Stomach (tissue), 4 donors: ENCODE results near the gene MYO1B.

Source experiments
- EP300 ChIP-seq: sonication (generic); formaldehyde crosslinking; IDR thresholded peaks from one replicate; pipeline ENCODE4 v1.6.1; 2017; ENCODE audit warnings: antibody characterized with exemption
- POLR2A ChIP-seq, 4 donors: fragments of 450-650 bp; IDR thresholded peaks; one replicate each; pipeline ENCODE4 v1.6.1; 2016; ENCODE audit warnings: antibody characterized with exemption in 4 of 4, control low read depth in 2 of 4, mild to moderate bottlenecking in 1 of 4, moderate library complexity in 1 of 4
- POLR2AphosphoS5 ChIP-seq, 3 donors: sonication (generic); formaldehyde crosslinking; IDR thresholded peaks; one replicate each; pipeline ENCODE4 v1.6.1; 2016; ENCODE audit warnings: antibody characterized with exemption in 3 of 3
- TF ChIP-seq, protein P1 (sequence below), 7 experiments: fragments of 450-650 bp in 4 of 7; fragments of 200-600 bp in 3 of 7; sonication (generic) in 3 of 7; IDR thresholded peaks; one replicate each; pipeline ENCODE4 v1.5.1; 2016 to 2019; ENCODE audit warnings: antibody characterized with exemption in 7 of 7, control low read depth in 2 of 7, mild to moderate bottlenecking in 1 of 7

DNA sequence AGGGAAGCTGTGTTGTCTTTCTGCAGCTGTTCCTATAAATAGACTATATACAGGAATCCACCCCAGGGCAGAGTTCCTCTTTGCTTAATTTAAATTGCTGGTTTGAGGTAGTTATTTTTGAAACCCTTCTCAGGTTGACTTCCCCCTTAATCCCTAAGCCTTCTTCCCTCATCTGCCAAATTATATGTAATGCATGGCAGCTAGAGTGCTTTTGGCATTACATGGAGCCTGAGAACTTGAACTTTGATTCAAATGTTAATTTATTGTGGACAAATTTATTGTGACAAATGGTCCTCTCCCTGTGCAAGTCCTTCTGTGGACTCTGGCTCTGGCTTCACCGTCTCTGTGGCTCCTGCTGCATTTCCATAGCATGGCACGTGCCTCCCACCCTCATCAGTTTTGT lies 29.2 kb downstream of the MYO1B start:
- TF ChIP-seq, protein P1, sequence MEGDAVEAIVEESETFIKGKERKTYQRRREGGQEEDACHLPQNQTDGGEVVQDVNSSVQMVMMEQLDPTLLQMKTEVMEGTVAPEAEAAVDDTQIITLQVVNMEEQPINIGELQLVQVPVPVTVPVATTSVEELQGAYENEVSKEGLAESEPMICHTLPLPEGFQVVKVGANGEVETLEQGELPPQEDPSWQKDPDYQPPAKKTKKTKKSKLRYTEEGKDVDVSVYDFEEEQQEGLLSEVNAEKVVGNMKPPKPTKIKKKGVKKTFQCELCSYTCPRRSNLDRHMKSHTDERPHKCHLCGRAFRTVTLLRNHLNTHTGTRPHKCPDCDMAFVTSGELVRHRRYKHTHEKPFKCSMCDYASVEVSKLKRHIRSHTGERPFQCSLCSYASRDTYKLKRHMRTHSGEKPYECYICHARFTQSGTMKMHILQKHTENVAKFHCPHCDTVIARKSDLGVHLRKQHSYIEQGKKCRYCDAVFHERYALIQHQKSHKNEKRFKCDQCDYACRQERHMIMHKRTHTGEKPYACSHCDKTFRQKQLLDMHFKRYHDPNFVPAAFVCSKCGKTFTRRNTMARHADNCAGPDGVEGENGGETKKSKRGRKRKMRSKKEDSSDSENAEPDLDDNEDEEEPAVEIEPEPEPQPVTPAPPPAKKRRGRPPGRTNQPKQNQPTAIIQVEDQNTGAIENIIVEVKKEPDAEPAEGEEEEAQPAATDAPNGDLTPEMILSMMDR (IDR thresholded peaks at IDR 0.05): no peak
- TF ChIP-seq POLR2AphosphoS5 (IDR thresholded peaks at IDR 0.05) (no peak), EP300 (no peak), POLR2A (IDR thresholded peaks at IDR 0.05) (no peak)
